Lung microvascular endothelial cell (primary cell): ENCODE measurements around the gene GOPC. TPM values are rescaled to one million over a fixed set of nuclear protein-coding genes. Genes with fewer than 3 reads are reported as not detected.

Source experiments
- DNase-seq, 2 donors: peaks; one replicate each; pipeline versions ENCODE4 v3.0.0 to v3.0.0-alpha.2; 2010; ENCODE audit warnings: low read depth in 2 of 2
- total RNA-seq: library from RNA; depleted of rRNA; stranded (reverse); fragments of >200 nt; gene quantifications from 2 replicates; pipeline ENCODE4 v1.2.1, GENCODE V29; 2014

The GOPC gene
- total RNA-seq, 1 donor from 2014 or later: 34.1 TPM

DNA sequence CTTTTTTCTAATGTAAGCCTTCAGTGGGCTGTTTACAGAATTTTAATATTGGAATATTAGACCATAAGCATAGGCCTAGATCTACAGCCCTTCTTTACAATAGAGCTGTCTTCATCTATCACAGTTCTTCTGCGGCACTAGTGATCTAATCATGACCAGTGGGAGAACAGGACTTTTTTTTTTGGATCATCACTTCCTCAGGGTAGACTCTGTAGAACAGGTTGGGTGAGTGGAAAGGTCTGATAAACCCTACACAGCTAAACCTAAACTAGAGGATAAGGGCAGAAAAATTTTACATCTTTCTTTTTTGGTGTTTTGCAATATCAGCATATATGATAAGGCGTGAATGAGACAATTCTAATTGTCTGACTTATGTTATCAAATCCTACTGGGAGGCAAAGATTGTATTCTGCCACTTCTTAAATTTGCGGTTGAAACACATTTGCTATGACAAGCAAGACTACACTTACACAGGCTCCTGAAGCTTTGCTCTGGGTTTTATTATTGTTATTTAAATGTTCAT lies 52.2 kb downstream of the GOPC start:
- no peak for DNase-seq

DNA sequence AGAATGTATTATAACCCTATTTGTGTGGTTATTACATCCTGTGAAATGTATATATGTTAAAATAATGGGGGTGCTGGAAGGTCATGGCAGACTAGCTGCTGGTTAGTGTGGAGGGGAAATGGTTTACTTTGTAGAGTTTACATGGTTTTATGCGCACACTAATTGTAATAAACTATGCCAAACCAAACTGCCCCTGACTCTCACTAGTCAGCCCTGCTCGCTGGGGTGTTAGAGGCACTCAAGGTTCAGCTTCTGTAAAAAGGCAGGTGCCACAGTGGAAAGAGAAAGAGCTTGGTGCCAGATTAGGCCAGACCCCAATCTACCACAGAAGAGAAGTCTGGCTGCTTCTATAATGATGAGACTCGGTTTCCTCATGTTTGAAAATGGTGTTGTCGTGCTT lies 52.7 kb downstream of the GOPC start:
- DNase-seq: no peak

DNA sequence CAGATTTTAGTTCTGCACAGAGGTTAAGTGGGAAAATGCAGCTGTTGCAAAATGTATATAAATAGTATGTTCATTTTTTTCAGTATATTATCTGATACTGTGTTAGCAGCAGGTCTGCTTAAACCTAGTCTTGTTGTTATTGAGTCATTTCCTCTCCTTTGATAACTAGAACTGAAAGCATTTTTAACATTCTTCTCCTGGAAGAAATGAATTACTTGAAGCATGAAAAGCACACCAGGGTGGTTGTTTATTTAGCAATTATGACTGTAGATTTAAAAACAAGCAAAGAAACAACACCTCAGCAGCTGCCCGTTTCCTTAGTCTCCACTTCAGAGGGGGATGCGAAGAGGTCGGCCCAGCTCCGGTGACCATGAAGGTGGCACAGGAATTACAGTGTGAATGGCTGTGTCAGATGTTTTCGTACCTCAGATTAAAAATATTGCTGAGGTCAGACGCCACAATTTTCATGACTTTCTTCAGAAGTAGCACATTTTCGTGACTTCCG lies 53.5 kb downstream of the GOPC start:
- DNase-seq: peak; percentile 40 to 76

DNA sequence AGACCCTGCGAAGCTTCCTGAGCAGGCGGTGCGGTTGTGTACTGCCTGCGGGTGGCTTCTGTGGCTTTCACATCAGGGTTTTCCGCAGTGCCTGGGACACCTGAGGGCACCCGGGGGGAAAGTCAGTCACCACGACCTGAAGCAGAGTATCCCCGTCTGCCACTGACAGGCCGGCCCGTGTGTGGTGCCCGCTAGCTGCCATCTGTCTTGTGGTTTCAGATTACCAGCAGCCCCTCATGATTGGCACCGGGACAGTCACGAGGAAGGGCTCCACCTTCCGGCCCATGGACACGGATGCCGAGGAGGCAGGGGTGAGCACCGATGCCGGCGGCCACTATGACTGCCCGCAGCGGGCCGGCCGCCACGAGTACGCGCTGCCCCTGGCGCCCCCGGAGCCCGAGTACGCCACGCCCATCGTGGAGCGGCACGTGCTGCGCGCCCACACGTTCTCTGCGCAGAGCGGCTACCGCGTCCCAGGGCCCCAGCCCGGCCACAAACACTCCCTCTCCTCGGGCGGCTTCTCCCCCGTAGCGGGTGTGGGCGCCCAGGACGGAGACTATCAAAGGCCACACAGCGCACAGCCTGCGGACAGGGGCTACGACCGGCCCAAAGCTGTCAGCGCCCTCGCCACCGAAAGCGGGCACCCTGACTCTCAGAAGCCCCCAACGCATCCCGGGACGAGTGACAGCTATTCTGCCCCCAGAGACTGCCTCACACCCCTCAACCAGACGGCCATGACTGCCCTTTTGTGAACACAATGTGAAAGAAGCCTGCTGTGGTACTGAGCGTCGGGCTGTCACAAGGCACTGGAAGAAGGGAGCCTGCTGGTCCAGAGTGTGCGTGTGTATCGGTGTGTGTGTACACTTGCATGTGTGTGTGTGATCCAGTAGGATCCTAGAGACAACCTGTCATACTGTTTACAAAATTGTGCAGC lies 54.4 kb downstream of the GOPC start:
- DNase-seq: peak; percentile 39 to 54

DNA sequence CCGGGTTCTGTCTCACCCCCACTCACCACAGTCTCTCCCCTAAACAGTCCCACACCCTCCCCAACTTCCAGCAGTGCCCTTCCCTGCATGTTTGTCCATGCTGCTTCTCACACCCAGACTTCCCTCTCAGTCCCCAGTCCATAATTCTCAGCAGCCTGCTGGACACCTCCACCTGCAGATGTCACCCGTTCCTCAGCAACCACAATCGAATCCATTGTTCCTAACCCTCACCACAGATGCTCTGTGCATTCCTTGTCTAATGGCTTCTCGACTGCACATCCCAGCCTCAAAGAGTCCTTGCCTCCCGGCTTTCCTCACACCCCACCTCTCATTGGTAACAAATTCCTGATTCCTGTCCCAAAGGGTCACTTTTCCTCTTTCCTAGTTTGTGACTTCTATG lies 55.6 kb downstream of the GOPC start:
- no peak for DNase-seq

DNA sequence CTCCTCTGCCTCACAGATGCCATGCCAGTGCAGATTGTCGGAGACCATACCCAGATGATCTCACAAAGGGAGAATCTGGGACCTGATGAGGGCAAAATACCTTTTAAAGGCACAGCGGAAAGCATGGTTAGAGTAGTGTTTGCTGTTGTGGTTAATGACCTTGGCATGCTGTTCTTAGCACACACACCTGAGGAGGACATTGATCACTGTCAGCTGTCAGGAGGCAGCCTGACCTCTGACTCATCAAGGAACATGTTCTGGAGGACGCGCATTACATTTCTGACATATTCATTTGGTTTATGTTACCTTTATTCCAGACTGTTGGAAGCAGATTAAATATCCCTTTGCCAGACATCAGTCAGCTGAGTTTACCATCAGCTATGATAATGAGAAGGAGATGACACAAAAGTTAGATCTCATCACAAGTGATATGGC lies 57.1 kb downstream of the GOPC start:
- peak in 1 of 2 donors; percentile 22 for DNase-seq

DNA sequence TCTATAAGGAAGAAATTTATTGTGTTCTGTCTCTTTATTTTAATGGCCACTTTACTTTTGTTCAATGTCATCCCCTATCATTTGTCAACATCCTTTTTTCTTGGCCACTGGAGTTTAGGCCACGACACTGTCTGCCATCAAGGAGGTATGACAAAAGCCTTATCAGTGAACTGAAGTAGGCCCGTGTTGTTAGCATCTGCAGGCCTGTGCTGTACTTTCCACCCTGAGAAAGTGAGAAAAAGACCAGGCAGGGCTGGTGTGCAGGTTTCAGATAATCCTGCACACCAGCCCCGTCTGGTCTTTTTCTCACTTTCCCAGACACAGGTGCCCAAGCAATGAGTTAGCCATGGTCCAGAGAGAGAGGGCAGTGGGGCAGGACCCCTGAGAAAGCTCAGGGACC lies 57.6 kb downstream of the GOPC start:
- no peak for DNase-seq

DNA sequence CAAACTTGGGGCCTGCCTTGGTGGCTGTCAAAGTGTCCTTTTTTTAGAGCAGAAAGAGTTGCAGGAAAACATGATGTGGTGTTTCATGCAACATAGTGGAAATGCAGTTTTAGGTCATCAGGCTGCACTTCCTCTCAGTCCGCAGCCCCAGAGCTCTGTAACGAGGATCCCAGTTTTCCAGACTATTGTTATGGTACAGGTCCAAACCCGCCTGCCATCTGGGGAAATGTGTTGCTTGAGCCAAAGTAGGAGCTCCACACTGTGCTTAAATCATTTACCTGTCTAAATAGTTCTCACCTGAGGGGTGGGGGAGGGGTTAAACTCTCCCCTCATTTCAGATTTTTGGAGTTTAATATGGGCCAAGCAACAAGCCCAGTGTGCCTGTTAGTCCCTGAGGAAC lies 59.8 kb downstream of the GOPC start:
- DNase-seq: no peak

DNA sequence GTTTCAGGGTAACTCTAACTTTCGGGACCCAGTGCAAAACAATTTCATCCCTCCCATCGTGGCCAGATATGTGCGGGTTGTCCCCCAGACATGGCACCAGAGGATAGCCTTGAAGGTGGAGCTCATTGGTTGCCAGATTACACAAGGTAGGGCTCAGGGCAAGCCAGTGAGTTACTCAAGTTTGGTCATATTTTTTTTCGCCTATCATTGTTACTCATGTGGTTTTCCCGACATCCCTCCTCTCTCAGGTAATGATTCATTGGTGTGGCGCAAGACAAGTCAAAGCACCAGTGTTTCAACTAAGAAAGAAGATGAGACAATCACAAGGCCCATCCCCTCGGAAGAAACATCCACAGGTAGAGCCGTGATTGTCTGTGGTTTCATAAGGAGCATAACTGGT lies 61.6 kb downstream of the GOPC start:
- no peak for DNase-seq

DNA sequence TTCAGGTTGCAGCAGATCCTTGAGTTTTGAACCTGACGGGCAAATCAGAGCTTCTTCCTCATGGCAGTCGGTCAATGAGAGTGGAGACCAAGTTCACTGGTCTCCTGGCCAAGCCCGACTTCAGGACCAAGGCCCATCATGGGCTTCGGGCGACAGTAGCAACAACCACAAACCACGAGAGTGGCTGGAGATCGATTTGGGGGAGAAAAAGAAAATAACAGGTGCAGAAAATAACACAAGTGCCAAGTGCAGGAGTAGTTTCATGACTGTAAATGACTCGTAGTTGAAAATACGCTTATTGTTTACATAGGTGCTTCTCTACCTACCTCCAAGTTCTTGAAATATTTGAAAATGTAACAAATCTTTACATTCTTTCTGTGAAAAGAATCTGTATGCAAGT lies 63.7 kb downstream of the GOPC start:
- no peak for DNase-seq

DNA sequence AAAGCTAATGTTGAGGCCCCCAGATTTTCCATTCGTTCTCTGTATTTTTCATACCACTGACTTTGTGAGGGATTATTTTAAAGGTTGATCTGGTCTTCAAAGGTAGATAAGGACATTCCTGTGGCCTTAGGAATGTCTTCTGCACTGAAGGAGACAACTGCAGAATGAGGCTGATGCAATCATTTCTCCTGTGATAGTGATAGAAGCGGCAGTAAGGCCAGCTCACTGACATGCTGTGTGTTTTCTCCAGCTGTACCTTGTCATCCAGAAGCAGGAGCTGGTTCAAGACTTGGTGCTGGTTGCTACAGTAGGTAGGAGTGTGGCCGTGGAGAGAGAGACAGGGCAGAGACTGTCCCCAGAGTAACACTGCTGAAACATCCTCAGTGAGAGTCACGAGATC lies 66.0 kb downstream of the GOPC start:
- DNase-seq: no peak

DNA sequence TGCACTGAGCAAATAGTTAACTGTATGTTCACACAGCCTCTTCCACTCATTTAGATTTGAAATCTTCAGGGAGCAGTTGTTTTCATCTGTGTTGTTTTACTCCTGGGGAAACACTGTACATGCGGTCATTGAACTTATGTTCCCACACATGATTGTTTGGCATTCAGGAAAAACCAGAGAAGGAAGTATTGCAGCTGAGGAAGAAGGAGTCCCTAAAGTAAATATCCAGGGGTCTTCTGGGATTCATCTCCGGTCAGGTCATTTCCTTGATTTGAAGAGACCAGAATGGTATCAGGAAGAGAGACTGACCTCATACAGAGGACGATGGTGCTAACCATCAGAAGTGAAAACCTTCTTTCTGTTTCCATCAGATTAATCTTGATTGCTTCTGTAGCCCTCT lies 67.3 kb downstream of the GOPC start:
- DNase-seq: peak; percentile 52 to 69

DNA sequence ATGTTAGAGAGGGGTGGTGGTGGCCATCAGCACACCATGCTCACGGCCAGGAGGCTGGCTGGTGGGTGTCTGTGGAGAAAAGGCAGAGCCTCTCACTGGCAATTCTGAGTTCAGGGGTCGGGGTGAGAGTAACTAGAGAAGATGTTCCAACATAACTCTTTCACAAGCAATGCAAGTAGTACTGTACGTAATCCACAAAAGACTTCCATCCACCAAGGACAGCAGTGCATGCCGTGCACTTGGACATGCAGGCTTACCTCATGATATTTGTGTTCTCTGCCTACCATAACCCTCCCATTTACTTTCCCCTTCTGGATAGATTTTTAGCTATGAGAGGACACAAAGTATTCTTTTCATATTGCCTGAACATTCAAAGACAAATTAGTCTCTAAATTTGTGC lies 68.5 kb downstream of the GOPC start:
- DNase-seq: no peak

DNA sequence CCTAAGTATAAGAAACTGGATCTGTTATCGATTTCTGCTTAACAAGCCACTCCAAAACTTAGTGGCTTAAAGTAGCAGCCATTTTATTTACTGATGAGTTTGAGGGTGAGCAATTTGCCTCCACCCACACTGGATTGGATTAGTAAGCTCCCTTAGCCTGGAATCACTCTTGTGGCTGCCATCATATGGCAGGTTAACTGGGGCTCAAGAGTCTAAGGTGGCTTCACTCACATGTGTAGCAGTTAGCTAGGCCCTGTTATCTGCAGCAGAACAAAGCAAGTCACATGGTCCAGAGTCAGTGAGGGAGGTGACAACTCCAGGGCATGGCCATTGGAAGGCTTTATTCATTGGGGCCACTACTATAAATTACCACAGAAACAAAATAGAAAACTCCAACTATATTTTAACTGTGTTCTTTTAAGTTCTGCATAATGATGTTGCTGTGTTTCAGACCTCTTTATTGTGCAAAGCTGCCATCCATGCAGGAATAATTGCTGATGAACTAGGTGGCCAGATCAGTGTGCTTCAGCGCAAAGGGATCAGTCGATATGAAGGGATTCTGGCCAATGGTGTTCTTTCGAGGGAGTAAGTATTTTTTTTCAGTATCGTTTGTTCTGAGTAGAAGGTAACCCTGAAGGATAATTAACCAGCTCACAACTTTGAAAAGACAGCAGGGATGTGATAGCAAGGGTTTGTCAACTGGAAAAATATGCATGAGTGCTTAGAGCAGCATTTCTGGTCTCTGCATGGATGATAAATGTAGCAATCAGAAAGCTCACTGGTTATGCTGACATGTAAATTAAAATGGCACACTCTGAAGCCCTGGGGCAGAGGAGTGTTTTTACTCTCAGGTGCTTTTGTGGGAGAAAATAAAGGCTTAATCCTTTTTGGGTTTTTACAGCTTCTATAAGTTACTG lies 70.2 kb downstream of the GOPC start:
- no peak for DNase-seq

DNA sequence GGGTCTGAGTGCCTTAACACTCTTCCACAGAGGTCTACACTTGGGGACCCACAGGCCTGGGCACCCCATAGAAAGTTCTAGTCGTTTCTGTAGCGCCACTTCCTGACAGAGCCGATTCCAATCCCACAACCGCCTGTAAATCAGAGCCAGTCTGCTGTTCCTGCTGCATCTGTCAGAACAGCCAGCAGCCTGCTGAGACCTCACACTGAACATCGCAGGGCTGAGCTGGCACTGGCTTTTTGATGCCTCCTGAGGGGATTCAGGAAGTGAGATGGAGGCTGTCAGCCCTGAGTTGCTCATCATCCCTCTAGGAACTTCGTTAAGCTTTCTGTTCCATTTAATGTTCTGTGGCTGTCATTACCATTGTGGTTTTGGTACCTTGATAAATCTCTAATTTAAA lies 71.0 kb downstream of the GOPC start:
- no peak for DNase-seq

DNA sequence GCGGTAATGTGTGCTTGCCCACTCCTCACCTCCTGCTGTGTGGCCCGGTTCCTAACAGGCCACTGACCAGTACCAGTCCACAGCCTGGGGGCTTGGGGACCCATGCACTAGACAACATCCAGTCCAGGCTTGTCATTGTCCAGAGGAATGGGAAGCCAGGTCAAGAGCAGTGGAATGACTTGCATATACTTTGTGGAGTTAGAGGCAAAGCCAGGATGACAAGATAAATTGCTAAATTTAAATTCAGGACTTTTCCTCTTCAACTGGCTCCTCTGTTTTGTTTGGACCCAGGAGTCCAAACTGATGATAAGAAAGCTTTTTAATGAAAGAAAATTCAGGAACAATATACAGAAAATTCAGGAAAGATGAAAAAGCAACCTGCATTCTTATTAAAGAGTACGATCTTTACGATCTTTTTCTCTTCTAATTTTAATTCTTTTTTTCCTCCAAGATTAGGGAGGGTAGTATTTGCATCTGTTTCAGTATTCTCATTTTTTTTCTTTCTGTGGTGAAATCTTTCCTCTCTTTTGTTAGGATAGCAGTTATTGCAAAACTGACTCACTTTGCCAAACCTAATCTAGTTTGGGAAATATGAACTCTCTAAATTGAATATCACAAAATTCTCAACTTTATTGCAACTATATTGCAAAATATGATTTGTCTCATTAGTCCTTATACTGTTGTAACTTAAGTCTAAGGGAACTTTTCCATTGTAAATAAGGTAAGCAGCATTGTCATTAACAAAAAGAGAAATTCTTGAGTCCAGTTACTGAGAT lies 71.7 kb downstream of the GOPC start:
- no peak for DNase-seq

DNA sequence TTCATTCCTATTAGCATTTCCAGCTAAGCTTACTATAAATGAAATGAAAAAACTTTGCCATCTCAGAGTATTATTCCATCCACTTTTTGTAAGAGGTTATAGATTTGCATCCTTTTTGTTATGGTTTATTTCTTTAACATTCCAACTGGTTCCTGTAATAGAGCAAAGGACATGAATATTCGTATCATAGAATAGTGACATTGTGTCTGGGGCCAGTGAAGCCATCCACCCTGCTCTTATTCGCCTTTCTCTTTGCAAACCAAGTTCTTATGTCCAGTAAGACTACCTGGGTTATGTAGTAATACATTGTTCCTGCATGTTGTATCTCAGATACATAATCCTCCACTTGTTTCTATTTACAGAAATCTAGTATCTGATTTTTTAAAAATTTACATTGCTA lies 76.7 kb downstream of the GOPC start:
- DNase-seq: no peak

DNA sequence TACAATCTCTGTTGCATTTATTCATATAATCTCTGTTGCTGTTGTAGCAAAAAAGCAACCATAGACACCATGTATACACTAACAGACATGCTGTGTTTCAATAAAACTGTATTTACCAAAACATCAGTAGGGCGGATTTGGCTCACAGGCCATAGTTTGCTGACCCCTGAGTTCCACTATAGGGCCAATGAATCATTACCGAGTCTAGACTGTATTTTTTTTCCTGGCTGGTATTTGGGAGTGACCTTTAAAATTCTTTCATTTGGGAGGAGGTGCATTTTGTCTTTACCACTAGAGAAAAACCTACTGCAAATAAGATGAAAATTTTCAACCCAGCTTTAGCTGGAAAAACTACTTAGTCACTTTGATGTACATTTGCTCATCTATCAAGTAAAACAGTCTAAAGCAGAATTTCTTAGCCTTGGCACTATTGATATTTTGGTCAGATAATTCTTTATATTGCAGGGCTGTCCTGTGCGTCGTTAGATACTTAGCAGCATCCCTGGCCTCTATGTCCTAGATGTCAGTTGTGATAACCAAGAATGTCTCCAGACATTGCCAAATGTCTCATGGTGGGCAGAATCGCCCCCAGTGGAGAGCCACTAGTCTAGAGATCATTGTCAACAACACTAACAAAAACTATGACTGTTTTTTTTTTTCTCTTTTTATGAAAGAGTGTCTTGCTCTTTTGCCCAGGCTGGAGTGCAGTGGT lies 80.4 kb downstream of the GOPC start:
- peak; percentile 21 to 23 for DNase-seq

DNA sequence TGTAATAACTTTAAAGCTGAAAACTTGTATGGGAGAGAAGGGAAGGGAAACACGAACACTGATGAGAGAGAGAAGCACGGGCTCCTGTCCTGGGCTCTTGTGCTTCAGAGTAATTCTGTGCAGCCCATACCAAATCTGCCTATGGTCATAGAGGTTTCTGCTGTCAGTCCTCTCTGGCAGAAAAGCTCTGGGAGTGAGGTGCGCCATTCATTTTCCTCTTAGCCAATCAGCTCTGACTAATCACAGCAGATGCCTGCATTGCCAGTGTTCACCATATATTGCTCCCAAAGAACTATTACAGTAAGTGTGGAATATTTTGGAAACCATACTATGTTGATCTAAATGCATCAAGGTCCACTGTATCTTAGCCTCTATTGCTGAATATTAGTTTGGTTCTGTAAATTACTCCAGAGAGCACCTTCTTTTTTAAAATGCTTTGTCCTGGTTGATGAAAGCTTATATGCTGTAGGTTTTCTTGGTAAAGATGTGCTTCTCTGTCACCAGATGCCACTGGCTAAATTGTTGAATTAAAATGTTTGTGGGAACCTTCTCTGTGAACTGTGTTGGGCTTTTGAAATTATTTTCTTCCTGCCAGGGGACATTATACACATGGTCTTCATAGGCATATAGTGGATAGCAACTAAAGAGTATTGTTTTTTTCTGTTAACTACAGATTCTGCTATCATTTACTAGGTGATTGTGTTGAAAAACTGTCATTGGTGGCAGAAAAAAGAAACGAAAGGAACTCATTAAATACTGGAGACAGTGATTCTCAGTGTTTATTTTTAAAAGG lies 81.5 kb downstream of the GOPC start:
- no peak for DNase-seq

DNA sequence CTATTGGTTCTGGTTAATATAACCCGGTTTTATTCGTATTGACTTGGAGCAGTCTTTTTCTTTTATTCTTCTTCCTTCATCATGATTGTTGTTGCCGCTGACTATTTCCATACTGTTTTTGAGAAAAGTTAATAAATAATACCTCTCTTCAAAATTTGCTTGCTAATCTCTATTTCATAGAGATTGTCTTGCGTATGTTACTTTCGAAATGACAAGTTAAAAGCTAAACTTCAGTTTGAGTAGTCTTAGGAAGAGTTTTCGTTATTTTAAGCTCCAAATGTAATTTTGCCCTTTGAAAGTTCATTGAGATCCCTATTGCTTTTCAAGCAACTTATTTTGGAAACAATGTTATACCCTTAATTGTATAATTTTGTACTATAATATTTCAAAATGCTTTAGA lies 83.4 kb downstream of the GOPC start:
- no peak for DNase-seq
